ENCODE measurements around the gene LRP2.
"Not testable (repeated sequence)": the region's sequence is repeated elsewhere in the genome, so short reads cannot be mapped to it uniquely, and the experiment has no call there.

Gene LRP2

DNA sequence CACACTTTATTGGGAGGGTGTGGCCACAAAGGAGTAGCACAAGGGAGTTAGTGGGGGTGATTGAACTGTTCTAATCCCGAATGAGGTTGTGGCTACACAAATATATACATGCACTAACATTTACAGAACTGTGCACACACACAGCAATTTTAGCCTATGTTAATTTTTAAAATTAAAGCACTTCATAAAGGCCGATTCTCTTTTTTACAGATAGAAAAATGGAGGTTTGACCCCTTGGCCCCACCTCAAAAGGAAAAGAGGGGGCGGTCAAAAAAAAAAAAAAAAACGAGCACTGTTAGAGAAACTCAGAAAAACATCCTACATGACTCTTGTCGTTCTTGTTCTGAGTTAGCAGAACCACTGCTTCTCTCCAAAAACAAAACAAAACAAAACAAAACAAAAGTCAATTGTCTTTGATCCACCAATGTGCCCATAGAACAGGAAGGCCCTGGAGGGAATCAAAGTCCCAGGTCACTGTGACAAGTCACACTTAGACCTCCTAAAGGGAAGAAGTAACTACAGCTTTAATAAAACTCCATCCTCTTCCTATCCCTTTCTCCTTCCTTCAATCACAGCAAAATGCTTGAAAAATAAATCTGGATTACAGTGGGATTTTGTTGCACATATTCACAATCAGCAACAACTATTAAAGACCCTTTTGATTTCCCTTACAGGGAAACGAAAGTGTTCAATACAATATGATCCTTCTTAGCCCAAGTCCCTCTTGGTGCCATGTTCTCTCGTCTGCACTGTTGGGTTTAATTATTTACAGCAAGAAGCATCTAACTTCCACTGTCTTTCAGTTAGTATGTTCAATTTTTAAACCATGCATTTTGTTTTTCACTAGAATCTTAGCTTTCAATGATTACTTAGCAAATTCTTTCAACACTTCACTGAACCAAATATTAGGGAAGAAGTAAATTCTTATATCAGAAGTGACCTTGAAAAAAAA is 16.6 kb downstream of the LRP2 start:
- no peak for FAIRE-seq

DNA sequence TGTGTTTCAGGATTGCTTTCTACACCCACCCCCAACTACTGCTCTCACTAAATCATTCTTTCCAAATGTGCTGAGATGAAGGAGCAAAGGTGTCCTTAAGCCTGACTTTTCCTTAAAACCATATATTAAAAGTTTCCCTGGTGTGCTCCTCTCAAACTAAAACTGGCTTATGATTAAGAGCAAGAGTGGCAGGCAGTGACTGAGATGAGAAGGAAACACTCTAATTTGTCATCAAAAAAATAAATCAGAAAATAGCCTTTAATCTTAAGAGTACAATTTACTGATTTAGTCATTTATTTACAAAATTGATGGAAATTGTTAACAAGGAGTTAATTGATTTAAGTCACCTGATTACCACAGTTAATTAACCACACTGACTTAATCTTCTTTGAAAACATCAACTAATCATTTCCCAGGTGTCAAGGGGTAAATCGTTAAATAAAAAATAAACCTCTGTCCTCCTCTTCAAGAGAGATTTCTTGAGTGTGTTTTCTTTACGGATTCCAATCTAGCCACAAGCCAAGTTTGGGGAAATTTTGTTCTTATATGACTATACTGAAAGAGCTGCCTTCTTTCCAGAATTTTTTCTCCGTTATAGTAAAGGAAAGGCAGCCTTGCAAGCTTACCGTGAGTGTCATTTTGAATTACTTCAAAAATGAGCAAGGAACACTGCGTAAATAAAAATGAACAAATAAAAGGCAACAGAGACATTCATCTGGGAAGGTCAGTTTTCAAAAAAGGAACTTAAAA is 17.4 kb downstream of the LRP2 start:
- FAIRE-seq, result no peak

DNA sequence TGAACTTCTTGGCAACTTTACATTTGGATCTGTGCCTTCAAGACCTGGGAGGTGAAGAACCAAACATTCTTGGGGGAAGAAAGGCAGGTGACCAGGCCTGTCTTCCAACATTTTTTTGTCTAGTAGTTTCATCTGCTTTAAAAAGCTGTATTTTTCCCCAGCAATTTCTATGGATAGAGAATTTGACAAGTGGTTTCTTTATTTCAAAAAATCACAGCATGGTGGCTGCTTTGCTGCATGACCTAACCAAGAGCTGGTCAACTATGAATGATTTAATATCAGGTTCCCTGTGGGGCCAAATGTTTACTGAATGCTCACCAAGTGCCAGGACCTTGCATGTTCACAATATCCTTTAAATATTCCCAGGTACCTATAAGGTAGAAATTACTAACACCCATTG is 19.1 kb downstream of the LRP2 start:
- FAIRE-seq, result no peak

DNA sequence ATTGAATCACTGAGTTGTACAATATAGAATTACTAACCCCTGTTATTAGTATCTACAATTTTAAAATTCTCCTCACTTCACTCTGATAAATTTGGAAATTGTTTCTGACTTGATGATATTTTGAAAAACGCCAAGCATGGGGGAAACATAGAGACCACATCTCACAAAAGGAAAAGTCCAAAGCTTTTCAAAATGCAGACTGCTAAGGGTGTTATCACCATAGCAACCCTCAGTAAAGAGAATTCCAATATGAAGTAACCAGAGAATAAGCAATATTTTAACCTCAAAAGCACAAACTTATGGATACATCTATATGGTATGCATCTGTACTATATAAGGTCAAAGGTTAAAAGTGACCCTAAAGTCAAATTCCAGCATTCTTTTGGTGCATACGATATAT is 22.7 kb downstream of the LRP2 start:
- FAIRE-seq, result no peak

DNA sequence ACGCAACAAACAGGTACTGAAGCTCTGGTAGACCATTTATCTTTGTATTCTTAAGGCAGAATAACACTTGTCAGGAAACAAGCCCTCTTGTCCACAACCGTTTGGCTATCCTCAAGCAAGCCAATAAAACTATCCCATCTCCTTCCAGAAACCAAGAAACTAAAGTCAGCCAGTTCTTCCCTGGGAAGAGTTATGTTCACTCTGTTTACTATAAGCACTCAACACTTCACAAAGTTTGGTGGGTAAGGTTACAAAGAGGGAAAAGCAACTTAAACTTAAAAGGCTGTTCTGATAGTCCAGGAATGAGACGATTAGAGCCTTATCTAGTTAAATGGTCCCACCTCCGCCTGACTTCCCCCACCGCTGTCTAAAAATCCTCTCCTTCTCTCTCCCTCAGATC is 25.6 kb downstream of the LRP2 start:
- no peak for FAIRE-seq

DNA sequence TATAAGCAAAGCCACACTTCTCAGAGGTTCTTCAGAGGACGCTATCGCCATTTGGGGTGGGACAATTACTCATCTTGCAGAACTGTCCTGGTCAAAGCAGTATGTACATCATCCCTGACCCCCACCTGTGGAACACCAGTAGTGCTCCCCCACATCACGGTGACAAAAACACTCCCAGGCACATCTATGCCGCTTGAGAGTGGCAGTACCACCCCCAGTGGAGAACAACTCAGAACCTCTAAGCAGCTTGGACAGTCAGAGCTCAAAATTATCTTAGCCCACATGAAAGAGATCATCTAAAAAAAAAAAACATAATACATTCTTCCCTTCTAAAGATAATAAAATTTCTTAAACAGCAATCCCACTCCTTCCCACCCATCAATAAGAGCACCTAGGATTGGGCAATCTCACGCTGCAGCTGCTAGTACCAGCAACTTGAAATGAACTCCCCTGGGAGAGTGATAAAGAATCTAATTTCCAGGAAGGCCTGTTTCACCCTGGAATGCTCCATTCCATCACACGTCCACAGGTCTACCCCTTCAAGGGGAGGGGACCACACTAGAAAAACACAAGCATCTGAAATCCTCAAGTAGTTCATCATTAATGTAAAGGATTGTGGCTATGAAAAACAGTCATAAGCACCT is 31.7 kb downstream of the LRP2 start:
- no peak for FAIRE-seq

DNA sequence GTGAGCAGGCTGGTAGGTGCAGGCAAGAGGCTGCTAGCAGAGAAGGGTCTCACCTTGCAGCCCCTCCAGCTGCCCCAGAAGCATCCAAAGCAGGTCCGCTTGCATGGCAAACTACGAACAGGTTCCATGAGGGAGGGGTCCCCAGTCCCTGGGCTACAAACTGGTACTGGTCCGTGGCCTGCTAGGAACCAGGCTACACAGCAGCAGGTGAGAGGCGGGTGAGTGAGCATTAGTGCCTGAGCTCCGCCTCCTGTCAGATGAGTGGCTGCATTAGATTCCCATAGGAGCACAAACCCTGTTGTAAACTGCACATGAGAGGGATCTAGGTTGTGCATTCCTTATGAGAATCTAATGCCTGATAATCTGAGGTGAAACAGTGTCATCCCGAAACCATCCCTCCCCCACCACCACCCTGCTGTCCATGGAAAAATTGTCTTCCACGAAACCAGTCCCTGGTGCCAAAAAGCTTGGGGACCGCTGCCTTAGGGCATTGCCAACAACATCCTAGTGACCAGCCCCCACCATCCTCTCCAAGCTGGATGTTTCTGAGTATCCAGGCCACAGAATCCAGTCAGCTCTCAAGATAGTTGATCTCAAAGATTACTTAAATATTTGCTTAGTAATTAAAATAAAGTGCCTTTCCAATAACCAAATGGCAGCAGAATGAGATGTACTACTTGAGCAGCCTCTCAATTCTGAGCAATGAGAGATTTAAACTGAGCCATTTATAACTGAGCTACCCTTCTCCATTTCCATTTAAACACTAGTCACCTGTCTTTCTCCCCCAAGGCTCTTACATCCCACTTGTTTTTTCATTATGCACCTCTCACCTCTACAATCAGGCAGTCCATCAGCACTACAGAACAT is 32.4 kb downstream of the LRP2 start:
- no peak for FAIRE-seq

DNA sequence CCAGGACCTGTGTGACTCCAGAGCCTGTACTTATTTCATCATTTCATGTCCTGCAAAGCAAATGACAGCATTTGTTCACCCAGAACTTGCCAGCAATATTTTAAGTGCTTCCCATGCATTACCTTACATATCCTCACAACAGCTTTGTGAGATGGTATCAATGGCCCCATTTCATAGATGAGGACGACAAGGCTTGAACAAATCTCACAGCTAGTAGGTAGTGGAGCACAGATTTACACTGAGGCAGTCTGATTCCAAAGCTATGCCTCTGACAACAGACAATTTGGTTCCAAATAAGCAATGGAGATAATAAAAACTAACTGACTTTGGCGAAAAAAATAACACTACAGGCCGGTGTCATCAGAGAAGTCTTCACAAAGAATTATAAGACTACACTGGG is 33.5 kb downstream of the LRP2 start:
- FAIRE-seq, result no peak

DNA sequence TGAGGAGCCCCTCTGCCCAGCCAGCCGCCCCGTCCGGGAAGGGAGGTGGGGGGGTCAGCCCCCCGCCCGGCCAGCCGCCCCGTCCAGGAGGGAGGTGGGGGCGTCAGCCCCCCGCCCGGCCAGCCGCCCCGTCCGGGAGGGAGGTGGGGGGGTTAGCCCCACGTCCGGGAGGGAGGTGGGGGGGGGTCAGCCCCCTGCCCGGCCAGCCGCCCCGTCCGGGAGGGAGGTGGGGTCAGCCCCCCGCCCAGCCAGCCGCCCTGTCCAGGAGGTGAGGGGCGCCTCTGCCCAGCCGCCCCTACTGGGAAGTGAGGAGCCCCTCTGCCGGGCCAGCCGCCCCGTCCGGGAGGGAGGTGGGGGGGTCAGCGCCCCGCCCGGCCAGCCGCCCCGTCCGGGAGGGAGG is 34.5 kb downstream of the LRP2 start:
- not testable (repeated sequence) for FAIRE-seq

DNA sequence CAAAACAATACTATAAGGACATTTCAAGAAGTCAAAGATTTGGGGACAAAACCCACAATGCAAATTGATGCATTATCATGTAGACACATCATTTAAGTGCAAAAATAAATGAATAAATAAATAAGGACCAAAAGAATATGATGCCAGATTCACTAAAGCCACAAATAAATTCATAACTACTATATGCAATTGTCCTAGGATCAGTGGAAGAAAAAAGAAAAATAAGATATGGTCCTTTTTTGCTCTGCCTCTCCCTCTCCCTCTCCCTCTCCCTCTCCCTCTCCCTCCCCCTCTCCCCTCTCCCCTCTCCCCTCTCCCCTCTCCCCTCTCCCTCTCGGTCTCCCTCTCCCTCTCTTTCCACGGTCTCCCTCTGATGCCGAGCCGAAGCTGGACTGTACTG is 36.4 kb downstream of the LRP2 start:
- FAIRE-seq, result not testable (repeated sequence)

DNA sequence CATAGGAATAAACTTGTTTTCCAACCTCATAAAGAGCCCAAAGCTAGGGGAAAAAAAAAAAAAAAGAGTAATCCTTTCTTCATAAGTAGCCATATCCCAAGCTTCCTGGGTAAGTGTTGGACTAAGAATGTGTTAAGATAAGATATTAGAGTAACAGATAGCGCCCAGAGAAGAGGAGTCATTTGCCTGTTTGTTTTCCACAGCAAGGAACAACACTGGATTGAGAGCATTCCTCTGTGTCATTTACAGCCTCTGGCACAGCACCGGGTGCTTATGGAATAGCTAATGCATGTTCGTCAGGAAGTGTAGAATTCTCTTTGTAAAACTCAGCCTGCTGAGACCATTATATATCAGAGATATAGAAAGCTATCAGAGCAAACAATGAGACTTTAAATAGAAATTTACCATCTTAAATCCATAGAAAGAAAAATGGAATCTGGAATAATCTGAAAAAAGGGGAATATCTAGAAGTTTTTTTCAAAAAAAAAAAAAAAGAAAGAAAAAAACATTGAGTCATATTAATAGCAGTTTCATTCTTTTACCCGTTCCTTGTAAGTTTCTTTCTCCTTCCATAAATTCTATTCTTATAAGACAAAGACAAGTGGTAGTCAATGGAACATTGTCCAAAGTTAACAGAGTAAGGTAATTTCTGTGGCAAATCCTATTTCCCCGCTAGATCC is 37.6 kb downstream of the LRP2 start:
- FAIRE-seq, result no peak

DNA sequence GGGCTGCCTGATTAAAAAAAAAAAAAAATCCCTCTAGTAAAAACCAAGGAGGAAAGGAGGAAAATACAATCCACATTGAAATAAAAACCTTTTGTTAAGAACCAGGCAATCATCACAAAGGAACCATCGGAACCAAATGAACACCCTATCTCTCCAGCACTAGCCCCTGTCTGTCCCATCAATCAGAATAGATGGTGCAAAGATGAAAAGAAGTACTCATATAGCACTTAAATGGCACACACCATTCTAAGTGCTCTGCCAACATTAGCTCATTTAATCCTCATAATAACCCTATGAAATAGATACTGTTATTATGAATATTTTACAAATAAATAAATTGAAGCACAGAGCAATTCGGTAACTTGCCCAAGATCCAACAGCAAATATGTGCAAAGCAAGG is 38.5 kb downstream of the LRP2 start:
- FAIRE-seq, result no peak

DNA sequence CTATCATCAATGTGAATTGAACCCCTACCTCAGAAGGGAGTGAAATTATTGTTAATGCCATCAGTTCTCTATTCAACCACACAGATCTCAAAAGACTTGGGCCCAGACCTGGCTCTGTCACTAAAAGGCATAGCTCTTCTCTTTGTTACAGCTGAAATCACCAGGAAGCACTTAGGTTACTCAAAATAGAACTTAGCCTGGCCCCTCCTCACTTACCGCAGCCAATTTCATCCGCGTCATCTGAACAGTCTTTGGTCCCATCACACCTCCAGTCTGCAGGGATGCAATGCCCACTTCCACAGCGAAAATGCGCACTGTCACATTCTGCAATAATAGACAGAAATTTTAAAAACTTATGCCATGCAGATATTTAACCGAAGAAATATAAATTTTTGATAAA is 41.8 kb downstream of the LRP2 start:
- no peak for FAIRE-seq

DNA sequence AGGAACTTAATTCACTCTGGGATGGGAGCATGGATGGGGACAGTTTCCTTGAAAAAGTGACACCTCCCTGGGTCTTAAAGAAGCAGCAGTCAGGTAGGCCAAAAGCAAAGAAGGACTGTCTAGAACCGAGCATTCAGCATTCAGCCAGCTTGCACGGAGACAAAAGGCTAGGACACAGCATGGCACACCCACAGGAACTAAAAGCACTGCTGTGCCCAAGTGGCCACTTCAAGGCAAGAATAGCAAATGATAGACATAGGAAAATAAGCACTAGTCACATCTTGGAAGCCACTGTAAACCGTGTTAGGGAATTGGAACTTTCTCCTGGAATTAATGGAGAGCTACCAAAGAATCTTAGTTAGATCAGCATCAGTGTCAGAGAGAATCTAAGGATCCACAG is 47.0 kb downstream of the LRP2 start:
- no peak for FAIRE-seq

DNA sequence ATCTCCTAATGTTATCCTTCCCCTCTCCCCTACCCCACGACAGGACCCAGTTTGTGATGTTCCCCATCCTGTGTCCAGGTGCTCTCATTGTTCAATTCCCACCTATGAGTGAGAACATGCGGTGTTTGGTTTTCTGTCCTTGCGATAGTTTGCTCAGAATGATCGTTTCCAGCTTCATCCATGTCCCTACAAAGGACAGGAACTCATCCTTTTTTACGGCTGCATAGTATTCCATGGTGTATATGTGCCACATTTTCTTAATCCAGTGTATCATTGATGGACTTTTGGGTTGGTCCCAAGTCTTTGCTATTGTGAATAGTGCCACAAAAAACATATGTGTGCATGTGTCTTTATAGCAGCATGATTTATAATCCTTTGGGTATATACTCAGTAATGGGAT is 54.0 kb downstream of the LRP2 start:
- not testable (repeated sequence) for FAIRE-seq

DNA sequence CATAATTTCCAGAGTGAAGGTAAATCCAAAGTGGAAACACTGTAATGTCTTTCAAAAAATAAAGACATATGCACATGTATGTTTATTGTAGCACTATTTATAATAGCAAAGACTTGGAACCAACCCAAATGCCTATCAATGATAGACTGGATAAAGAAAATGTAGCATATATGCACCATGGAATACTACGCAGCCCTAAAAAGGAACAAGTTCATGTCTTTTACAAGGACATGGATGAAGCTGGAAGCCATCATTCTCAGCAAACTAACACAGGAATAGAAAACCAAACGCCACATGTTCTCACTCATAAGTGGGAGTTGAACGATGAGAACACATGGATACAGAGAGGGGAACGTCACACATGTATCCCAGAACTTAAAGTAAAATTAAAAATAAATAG is 57.6 kb downstream of the LRP2 start:
- FAIRE-seq, result not testable (repeated sequence)

DNA sequence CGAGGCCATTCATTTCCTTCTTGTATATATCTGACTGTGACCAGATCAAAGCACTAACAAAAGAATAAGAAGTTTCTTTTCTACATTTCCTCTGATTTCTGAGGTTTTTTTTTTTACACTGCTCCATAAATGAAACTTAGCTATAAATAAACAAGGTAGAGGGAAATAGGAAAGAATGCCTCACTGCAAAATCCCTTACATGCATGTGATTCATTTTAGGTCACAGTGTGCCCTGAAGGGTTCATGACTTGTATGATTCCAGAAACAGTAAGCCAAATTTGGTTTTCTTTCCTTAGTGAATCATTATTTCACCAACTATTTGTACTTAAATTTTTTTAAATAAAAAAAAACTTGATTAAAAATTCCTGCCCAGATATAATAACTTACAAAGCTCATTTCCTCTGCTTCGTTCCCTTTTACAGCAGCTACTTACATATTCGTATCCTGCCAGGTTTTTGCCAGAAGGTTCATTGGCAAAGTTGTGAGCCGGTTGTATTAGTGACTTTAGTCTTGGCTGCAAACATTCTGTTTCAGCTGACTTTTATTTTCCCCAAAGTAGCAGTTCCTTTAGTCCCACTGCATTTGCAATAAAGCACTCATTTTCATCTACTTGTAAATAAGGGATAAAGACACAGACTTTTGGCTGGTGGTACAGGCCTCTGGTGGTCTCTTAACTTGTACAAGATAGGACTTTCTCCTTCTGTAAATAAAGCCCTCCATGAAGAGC is 58.6 kb downstream of the LRP2 start:
- no peak for FAIRE-seq

DNA sequence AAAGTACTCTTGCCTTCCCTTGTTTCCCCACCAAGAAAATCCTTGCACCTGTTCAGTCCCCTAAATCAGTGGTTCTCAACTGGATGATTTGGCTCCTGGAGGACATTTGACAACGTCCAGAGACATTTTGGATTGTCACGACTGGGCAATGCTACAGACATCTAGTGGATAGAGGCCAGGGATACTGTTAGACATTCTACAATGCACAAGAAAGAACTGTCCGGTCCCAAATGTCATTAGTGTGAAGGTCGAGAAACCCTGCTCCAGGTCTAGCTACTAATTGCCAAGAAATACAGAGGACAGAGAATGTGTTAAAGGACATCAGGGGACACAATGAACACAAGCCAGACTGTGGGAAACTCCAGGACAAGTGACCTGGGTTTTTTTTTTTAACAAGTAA is 60.0 kb downstream of the LRP2 start:
- FAIRE-seq, result no peak

DNA sequence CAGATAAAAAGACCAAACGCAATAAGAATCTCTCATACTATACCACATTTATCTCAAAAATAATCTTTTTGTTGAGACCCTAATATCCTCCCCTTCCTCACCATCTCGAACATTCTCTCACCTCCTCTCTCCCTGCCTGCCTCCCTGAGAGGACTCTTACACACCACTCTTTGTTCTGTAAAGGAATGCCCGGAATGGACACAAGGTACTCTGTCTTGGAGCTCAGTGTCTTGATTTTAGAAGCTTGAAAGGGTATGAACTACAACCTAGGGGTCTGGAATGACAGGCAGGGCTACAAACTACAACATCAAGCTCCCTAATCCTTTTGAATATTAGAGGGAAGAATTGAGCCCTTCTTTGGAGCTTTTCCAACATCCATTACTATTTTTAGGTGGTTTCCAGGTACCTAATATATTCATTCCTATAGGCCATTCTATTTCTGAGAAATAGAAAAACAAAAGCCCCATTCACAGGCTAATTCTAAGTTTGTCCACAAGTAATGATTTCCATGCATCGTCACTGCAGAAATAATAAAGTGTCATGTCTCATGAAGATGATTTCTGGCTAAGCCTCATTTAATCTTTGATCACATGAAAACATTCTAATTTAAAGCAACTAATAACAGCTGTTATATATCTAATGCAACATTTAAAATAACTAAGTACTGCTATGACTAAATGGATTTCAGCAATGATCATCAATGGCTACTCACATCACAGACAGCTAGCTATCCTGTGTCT is 60.6 kb downstream of the LRP2 start:
- FAIRE-seq, result no peak
